SK-N-SH treated with all-trans-retinoic acid at 6 μM for 48 hours (cell line): ENCODE measurements around the gene LY86.

Source experiments
- ATAC-seq: fragments of 200-7000 bp; cut with Tn5 transposase; 3 replicates; pipeline ENCODE4 v1.9.1; 2020; ENCODE audit warnings: mild to moderate bottlenecking, moderate library complexity
- ARNTL ChIP-seq: fragments of 450-650 bp; formaldehyde crosslinking; IDR thresholded peaks from 2 replicates; pipeline ENCODE4 v1.5.0; 2020; ENCODE audit warnings: low read depth, mild to moderate bottlenecking, moderate library complexity, borderline replicate concordance
- CREB5 ChIP-seq: fragments of 250-450 bp; sonication (Bioruptor Pico); IDR thresholded peaks from 2 replicates; pipeline ENCODE4 v1.5.1; 2020; ENCODE audit warnings: low read depth, mild to moderate bottlenecking, moderate library complexity
- CSRNP3 ChIP-seq: fragments of 250-450 bp; sonication (Bioruptor Pico); IDR thresholded peaks from 2 replicates; pipeline ENCODE4 v1.5.1; 2021; ENCODE audit warnings: mild to moderate bottlenecking, moderate library complexity
- ESRRG ChIP-seq: fragments of 250-450 bp; sonication (Bioruptor Pico); IDR thresholded peaks from 2 replicates; pipeline ENCODE4 v1.6.1; 2021; ENCODE audit warnings: mild to moderate bottlenecking
- GLIS3 ChIP-seq: fragments of 250-450 bp; sonication (Bioruptor Pico); IDR thresholded peaks from 2 replicates; pipeline ENCODE4 v1.5.0; 2020; ENCODE audit warnings: mild to moderate bottlenecking, moderate library complexity
- ISL1 ChIP-seq: fragments of 250-450 bp; sonication (Bioruptor Pico); IDR thresholded peaks from 2 replicates; pipeline ENCODE4 v2.1.2; 2022; ENCODE audit warnings: mild to moderate bottlenecking, moderate library complexity
- PATZ1 ChIP-seq: fragments of 250-450 bp; sonication (Bioruptor Pico); IDR thresholded peaks from 2 replicates; pipeline ENCODE4 v1.8.0; 2020; ENCODE audit warnings: mild to moderate bottlenecking, moderate library complexity, borderline replicate concordance
- POU6F1 ChIP-seq: fragments of 250-450 bp; sonication (Bioruptor Pico); IDR thresholded peaks from 2 replicates; pipeline ENCODE4 v1.8.0; 2021; ENCODE audit warnings: low read depth, mild to moderate bottlenecking, moderate library complexity, borderline replicate concordance
- RARB ChIP-seq: fragments of 250-450 bp; sonication (Bioruptor Pico); IDR thresholded peaks from 2 replicates; pipeline ENCODE4 v1.8.0; 2021; ENCODE audit warnings: mild to moderate bottlenecking, moderate library complexity
- SNAI2 ChIP-seq: fragments of 250-450 bp; sonication (Bioruptor Pico); IDR thresholded peaks from 2 replicates; pipeline ENCODE4 v1.5.0; 2020; ENCODE audit warnings: mild to moderate bottlenecking, moderate library complexity
- TCF4 ChIP-seq: fragments of 250-450 bp; sonication (Bioruptor Pico); IDR thresholded peaks from 2 replicates; pipeline ENCODE4 v1.8.0; 2021; ENCODE audit warnings: mild to moderate bottlenecking, moderate library complexity, borderline replicate concordance
- TSHZ2 ChIP-seq: fragments of 250-450 bp; sonication (Bioruptor Pico); IDR thresholded peaks from 2 replicates; pipeline ENCODE4 v1.5.0; 2020; ENCODE audit warnings: mild to moderate bottlenecking, moderate library complexity
- ZC3H10 ChIP-seq: fragments of 250-450 bp; sonication (Bioruptor Pico); IDR thresholded peaks from 2 replicates; pipeline ENCODE4 v1.5.1; 2021; ENCODE audit warnings: mild to moderate bottlenecking, moderate library complexity
- ZFP3 ChIP-seq: fragments of 250-450 bp; sonication (Bioruptor Pico); IDR thresholded peaks from 2 replicates; pipeline ENCODE4 v1.5.0; 2020; ENCODE audit warnings: mild to moderate bottlenecking, moderate library complexity
- ZFP30 ChIP-seq: fragments of 450-650 bp; formaldehyde crosslinking; IDR thresholded peaks from 2 replicates; pipeline ENCODE4 v1.5.0; 2022; ENCODE audit warnings: mild to moderate bottlenecking, moderate library complexity
- ZNF565 ChIP-seq: fragments of 450-650 bp; formaldehyde crosslinking; conservative IDR thresholded peaks from 2 replicates; pipeline ENCODE4 v1.5.0; 2020; ENCODE audit warnings: low read depth, mild to moderate bottlenecking, moderate library complexity
- ZNF70 ChIP-seq: fragments of 450-650 bp; formaldehyde crosslinking; IDR thresholded peaks from 2 replicates; pipeline ENCODE4 v1.5.0; 2020; ENCODE audit warnings: mild to moderate bottlenecking, moderate library complexity
- ZNF8 ChIP-seq: fragments of 450-650 bp; formaldehyde crosslinking; IDR thresholded peaks from 2 replicates; pipeline ENCODE4 v1.5.0; 2020; ENCODE audit warnings: mild to moderate bottlenecking, moderate library complexity

Gene LY86

GRCh38 chr6:6629402-6629801, 40.9 kb downstream of the LY86 start (continued):
- TF ChIP-seq TSHZ2 (CRISPR knock-in tag): no peak

GRCh38 chr6:6631053-6631452, 42.5 kb downstream of the LY86 start:
- TF ChIP-seq CREB5 (CRISPR knock-in tag): no peak
- no peak for TF ChIP-seq ZFP30
- no peak for TF ChIP-seq TCF4 (CRISPR knock-in tag)
- TF ChIP-seq ZNF565 (CRISPR knock-in tag): no peak
- no peak for TF ChIP-seq SNAI2 (CRISPR knock-in tag)
- no peak for TF ChIP-seq ARNTL (CRISPR knock-in tag)
- no peak for TF ChIP-seq PATZ1 (CRISPR knock-in tag)
- TF ChIP-seq ZNF8: no peak
- no peak for TF ChIP-seq ZFP3 (CRISPR knock-in tag)
- no peak for TF ChIP-seq POU6F1 (CRISPR knock-in tag)
- TF ChIP-seq CSRNP3: no peak
- no peak for TF ChIP-seq ZNF70 (CRISPR knock-in tag)
- TF ChIP-seq RARB (CRISPR knock-in tag): no peak
- TF ChIP-seq ISL1 (CRISPR knock-in tag): no peak
- TF ChIP-seq ZC3H10: no peak
- no peak for TF ChIP-seq GLIS3 (CRISPR knock-in tag)
- TF ChIP-seq TSHZ2 (CRISPR knock-in tag): no peak
- no peak for TF ChIP-seq ESRRG (CRISPR knock-in tag)
- ATAC-seq: no peak
